ENCODE measurements around the gene CYBB.
"Not testable (repeated sequence)": the region's sequence is repeated elsewhere in the genome, so short reads cannot be mapped to it uniquely, and the experiment has no call there.

Gene CYBB

DNA sequence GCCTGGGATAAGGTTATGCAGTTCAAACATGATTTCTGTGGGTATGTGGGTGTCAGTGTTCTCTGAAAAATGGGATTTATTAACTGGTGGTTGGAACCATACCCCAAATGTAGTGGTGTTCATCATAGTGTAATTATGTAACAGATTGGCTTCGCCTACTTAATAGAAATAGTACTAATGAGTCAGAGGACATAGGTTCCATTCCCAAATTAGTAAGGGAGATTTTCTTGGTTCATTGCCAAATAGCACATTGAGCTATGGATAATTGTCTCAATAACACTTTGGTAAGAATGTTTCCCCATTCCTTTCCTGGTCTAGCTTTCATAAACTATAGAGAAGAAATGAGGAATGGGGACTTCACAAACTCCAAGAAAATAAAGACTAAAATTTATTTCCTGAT, 20.5 kb upstream of the CYBB start:
- no peak overlapping the region for H3K27ac ChIP-seq (ENCODE audit: low read depth, low read length)
- H3K9ac ChIP-seq (ENCODE audit: low read depth, low read length): no peak overlapping the region
- H3K4me3 ChIP-seq (ENCODE audit: low read depth, low read length): no peak overlapping the region
- no peaks in the 10 kb centered on the region for H3K36me3 ChIP-seq (ENCODE audit: control insufficient read depth, insufficient read depth, low read length)
- H3K4me1 ChIP-seq (ENCODE audit: control insufficient read depth, insufficient read depth, low read length): no peaks in the 10 kb centered on the region
- no peaks in the 10 kb centered on the region for H3K9me3 ChIP-seq (ENCODE audit: control insufficient read depth, insufficient read depth, low read length)
- peaks cover 3% of the 10 kb centered on the region; the same call in 1 of the 2 replicates for H3K27me3 ChIP-seq (ENCODE audit: control insufficient read depth, insufficient read depth, low read length)

DNA sequence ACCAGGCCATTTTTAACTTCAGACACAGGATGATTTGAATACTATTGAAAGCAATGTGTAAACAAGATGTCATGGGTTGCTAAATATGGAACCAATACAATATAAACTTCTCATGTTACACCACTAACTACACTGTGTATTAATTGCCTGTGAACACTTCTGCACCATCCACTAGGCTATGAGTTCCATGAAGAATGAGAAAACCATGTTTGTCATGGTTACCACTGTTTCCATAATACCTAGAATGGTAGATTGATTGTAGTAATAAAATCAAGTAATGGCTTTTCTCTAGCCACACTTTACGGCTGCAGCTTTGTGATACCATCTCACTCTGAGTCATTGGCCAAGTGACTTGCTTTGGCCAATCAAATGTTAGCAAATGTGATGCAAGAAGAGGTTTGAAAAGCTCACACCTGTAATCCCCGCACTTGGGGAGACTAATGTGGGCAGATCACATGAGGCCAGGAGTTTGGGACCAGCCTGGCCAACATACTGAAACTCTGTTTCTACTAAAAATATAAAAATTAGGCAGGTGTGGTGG, 19.9 kb upstream of the CYBB start:
- Histone ChIP-seq H3K4me3 (ENCODE audit: low read depth, low read length) (no peak overlapping the region), H3K27me3 (ENCODE audit: control insufficient read depth, insufficient read depth, low read length) (peaks cover 4% of the 10 kb centered on the region; the same call in 1 of the 2 replicates), H3K36me3 (ENCODE audit: control insufficient read depth, insufficient read depth, low read length) (no peaks in the 10 kb centered on the region), H3K27ac (ENCODE audit: low read depth, low read length) (no peak overlapping the region), H3K9ac (ENCODE audit: low read depth, low read length) (no peak overlapping the region), H3K4me1 (ENCODE audit: control insufficient read depth, insufficient read depth, low read length) (no peaks in the 10 kb centered on the region), H3K9me3 (ENCODE audit: control insufficient read depth, insufficient read depth, low read length) (no peaks in the 10 kb centered on the region)

DNA sequence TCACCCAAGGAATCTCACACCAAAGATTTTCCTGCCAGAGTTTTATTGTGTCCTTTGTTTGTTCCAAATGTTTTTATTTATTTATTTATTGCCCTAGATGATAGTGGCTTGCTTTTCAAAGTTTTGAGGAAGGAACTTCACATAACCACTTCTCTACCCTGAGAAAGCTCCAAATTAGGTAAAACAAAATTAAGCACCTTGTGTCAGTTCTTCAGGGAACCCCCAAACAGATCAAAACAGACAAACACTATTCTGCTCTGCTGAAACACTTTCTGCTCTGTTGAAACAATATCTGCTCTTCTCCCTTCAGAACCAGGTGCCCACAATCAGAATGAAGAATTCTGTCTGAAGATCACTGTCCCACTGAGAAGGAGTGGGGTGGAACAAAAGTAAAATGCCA, 16.5 kb upstream of the CYBB start:
- H3K27me3 ChIP-seq (ENCODE audit: control insufficient read depth, insufficient read depth, low read length): peaks cover 4% of the 10 kb centered on the region; the same call in 1 of the 2 replicates
- H3K4me1 ChIP-seq (ENCODE audit: control insufficient read depth, insufficient read depth, low read length): no peaks in the 10 kb centered on the region
- H3K36me3 ChIP-seq (ENCODE audit: control insufficient read depth, insufficient read depth, low read length): no peaks in the 10 kb centered on the region
- no peak overlapping the region for H3K27ac ChIP-seq (ENCODE audit: low read depth, low read length)
- no peak overlapping the region for H3K9ac ChIP-seq (ENCODE audit: low read depth, low read length)
- H3K9me3 ChIP-seq (ENCODE audit: control insufficient read depth, insufficient read depth, low read length): no peaks in the 10 kb centered on the region
- H3K4me3 ChIP-seq (ENCODE audit: low read depth, low read length): no peak overlapping the region

DNA sequence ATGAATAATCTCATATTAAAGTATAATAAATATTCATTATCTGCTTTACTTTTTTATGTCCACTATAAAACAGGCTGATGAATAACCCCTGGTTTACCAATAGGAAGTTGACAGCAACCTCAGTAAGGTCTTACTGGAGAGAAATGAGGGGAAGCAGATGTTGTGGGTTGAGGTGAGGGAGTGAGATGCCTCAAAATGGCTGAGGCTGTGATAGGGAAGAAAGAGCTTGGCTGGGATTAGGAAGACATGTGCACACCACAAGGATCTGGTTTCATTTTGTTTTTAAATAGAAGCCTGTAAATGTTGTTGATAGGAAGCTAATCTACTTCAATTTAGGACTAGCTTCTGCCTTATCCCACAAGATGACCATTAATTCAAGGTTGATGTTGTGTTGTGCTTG, 14.4 kb upstream of the CYBB start:
- no peak overlapping the region for H3K27ac ChIP-seq (ENCODE audit: low read depth, low read length)
- H3K9me3 ChIP-seq (ENCODE audit: control insufficient read depth, insufficient read depth, low read length): no peaks in the 10 kb centered on the region

DNA sequence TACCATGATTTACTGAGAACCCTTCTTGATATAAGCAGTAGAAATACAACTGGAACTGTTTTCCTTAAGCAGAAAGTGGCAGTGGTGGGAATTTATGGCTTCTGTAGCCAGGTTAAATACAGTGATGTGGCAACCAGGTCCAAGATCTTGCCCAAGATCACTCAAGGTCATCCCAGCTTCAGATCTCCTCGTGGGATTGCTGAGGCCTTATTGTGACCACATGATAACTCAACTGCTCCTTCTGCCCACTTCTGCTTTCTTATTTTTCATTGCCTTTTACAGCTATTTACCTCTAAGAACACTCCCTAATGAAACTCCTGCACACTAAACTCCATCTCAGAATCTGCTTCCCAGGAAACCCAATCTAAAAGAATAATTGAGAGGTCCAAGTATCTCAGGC, 12.4 kb upstream of the CYBB start:
- no peaks in the 10 kb centered on the region for H3K36me3 ChIP-seq (ENCODE audit: control insufficient read depth, insufficient read depth, low read length)
- no peaks in the 10 kb centered on the region for H3K4me1 ChIP-seq (ENCODE audit: control insufficient read depth, insufficient read depth, low read length)
- no peaks in the 10 kb centered on the region for H3K9me3 ChIP-seq (ENCODE audit: control insufficient read depth, insufficient read depth, low read length)
- no peak overlapping the region for H3K4me3 ChIP-seq (ENCODE audit: low read depth, low read length)
- peaks cover 4% of the 10 kb centered on the region; the same call in 1 of the 2 replicates for H3K27me3 ChIP-seq (ENCODE audit: control insufficient read depth, insufficient read depth, low read length)
- no peak overlapping the region for H3K9ac ChIP-seq (ENCODE audit: low read depth, low read length)
- H3K27ac ChIP-seq (ENCODE audit: low read depth, low read length): no peak overlapping the region

More for the DNA sequence above, 14.4 kb upstream of the CYBB start:
- H3K36me3 ChIP-seq (ENCODE audit: control insufficient read depth, insufficient read depth, low read length): no peaks in the 10 kb centered on the region
- H3K4me1 ChIP-seq (ENCODE audit: control insufficient read depth, insufficient read depth, low read length): no peaks in the 10 kb centered on the region
- H3K9ac ChIP-seq (ENCODE audit: low read depth, low read length): no peak overlapping the region
- no peak overlapping the region for H3K4me3 ChIP-seq (ENCODE audit: low read depth, low read length)
- peaks cover 4% of the 10 kb centered on the region; the same call in 1 of the 2 replicates for H3K27me3 ChIP-seq (ENCODE audit: control insufficient read depth, insufficient read depth, low read length)

DNA sequence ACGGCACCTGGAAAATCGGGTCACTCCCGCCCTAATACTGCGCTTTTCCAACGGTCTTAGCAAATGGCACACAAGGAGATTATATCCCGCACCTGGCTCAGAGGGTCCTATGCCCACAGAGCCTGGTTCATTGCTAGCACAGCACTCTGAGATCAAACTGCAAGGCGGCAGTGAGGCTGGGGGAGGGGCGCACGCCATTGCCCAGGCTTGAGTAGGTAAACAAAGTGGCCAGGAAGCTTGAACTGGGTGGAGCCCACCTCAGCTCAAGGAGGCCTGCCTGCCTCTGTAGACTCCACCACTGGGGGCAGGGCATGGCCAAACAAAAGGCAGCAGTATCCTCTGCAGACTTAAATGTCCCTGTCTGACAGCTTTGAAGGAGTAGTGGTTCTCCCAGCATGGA, 11.0 kb upstream of the CYBB start:
- not testable (repeated sequence) for H3K9me3 ChIP-seq (ENCODE audit: control insufficient read depth, insufficient read depth, low read length); H3K27ac ChIP-seq (ENCODE audit: low read depth, low read length); H3K27me3 ChIP-seq (ENCODE audit: control insufficient read depth, insufficient read depth, low read length); H3K36me3 ChIP-seq (ENCODE audit: control insufficient read depth, insufficient read depth, low read length); H3K4me3 ChIP-seq (ENCODE audit: low read depth, low read length); H3K4me1 ChIP-seq (ENCODE audit: control insufficient read depth, insufficient read depth, low read length); H3K9ac ChIP-seq (ENCODE audit: low read depth, low read length)

DNA sequence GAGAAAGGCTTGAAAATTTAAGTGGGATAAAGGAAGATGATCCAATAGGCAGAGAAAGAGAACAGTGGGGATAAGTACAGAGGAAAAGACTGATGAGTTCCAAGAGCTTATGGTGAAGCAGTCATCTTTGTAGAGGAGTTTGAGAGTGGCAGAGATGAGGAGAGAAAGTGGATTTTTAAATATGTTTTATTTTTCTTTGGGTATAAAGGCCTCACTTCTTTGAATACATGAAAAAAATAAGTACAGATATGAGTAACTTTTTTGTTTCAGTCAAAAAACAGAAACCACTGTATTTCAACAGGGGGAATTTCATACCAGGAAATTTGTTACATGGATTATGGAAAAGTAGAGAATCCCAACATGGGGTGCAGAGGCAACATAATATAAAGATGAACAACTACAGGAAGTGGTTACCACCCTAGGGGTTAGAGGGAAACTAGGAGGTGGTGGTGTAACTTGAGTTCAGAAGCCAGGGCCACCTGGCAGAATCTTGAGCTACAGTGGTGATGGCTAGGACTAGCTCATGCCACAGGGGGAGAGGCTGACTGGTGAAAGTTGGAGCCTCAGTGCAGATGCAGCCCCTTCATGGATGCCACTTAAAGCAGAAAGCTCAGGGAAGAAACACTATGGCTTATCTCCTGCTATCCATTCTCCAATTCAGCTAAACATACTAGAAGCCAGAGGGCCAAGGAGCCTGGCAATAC, 3.4 kb upstream of the CYBB start:
- no peak overlapping the region for H3K4me3 ChIP-seq (ENCODE audit: low read depth, low read length)

DNA sequence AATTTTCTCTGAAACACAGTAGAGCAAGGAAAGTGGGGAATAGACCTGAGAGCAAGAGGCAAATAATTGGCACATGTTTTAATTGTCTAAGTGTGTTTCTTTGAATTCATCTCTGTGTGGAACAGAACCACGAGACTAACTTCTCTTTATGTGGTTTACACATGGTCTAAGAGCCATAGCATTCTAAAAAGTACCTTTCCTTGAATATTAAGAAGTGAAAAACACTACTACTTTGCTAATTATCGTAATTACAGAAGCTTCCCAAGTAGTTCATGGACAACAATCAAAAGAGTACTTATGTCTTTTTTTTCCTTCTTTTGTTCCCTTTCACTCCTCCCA, 2.9 kb upstream of the CYBB start:
- Histone ChIP-seq H3K36me3 (ENCODE audit: control insufficient read depth, insufficient read depth, low read length) (no peaks in the 10 kb centered on the region), H3K27me3 (ENCODE audit: control insufficient read depth, insufficient read depth, low read length) (no peaks in the 10 kb centered on the region), H3K4me3 (ENCODE audit: low read depth, low read length) (no peak overlapping the region), H3K9me3 (ENCODE audit: control insufficient read depth, insufficient read depth, low read length) (no peaks in the 10 kb centered on the region), H3K9ac (ENCODE audit: low read depth, low read length) (no peak overlapping the region), H3K27ac (ENCODE audit: low read depth, low read length) (no peak overlapping the region), H3K4me1 (ENCODE audit: control insufficient read depth, insufficient read depth, low read length) (no peaks in the 10 kb centered on the region)

More for the DNA sequence above, 3.4 kb upstream of the CYBB start:
- no peaks in the 10 kb centered on the region for H3K9me3 ChIP-seq (ENCODE audit: control insufficient read depth, insufficient read depth, low read length)
- no peaks in the 10 kb centered on the region for H3K4me1 ChIP-seq (ENCODE audit: control insufficient read depth, insufficient read depth, low read length)
- H3K27me3 ChIP-seq (ENCODE audit: control insufficient read depth, insufficient read depth, low read length): no peaks in the 10 kb centered on the region
- H3K36me3 ChIP-seq (ENCODE audit: control insufficient read depth, insufficient read depth, low read length): no peaks in the 10 kb centered on the region
- H3K27ac ChIP-seq (ENCODE audit: low read depth, low read length): no peak overlapping the region
- H3K9ac ChIP-seq (ENCODE audit: low read depth, low read length): no peak overlapping the region

DNA sequence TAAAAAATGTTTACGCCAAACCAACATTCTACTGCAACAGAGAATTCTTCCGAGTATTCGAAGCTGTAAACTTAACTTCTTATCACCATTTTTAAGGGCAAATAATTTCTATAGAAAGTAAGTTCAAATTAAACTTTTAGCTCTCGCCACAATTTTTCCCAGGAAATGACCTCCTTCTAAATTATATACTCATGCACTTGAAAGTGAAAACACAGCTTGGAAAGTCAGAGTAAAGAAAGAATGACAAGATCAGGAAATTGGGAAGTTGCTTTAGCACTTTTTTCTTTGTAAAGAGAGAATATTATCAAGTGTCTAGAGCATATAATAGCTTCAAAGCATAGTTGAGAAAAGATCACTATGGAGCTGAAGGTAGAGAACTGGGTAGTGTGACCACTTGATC, 1.2 kb downstream of the CYBB start:
- H3K9ac ChIP-seq (ENCODE audit: low read depth, low read length): no peak overlapping the region

DNA sequence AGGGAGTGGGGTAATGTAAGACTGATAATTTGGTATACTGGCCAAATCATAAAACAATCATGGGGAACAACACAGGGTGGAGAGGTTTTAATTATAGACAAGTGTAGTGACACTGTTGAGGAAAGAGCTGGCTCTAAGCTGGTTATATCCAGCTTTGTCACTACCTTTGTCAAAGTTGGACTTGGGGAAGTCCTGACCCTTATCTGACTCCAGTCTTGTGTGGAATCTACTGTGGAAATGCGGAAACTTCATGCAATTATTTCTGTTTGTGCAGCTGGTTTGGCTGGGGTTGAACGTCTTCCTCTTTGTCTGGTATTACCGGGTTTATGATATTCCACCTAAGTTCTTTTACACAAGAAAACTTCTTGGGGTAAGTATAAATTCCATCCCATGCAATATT, 2.0 kb downstream of the CYBB start:
- Histone ChIP-seq H3K9ac (ENCODE audit: low read depth, low read length) (no peak overlapping the region), H3K4me3 (ENCODE audit: low read depth, low read length) (no peak overlapping the region), H3K36me3 (ENCODE audit: control insufficient read depth, insufficient read depth, low read length) (no peaks in the 10 kb centered on the region), H3K4me1 (ENCODE audit: control insufficient read depth, insufficient read depth, low read length) (no peaks in the 10 kb centered on the region), H3K27ac (ENCODE audit: low read depth, low read length) (no peak overlapping the region), H3K9me3 (ENCODE audit: control insufficient read depth, insufficient read depth, low read length) (no peaks in the 10 kb centered on the region), H3K27me3 (ENCODE audit: control insufficient read depth, insufficient read depth, low read length) (no peaks in the 10 kb centered on the region)

More for the DNA sequence above, 1.2 kb downstream of the CYBB start:
- Histone ChIP-seq H3K27me3 (ENCODE audit: control insufficient read depth, insufficient read depth, low read length) (no peaks in the 10 kb centered on the region), H3K27ac (ENCODE audit: low read depth, low read length) (no peak overlapping the region), H3K36me3 (ENCODE audit: control insufficient read depth, insufficient read depth, low read length) (no peaks in the 10 kb centered on the region), H3K4me1 (ENCODE audit: control insufficient read depth, insufficient read depth, low read length) (no peaks in the 10 kb centered on the region), H3K9me3 (ENCODE audit: control insufficient read depth, insufficient read depth, low read length) (no peaks in the 10 kb centered on the region), H3K4me3 (ENCODE audit: low read depth, low read length) (no peak overlapping the region)

DNA sequence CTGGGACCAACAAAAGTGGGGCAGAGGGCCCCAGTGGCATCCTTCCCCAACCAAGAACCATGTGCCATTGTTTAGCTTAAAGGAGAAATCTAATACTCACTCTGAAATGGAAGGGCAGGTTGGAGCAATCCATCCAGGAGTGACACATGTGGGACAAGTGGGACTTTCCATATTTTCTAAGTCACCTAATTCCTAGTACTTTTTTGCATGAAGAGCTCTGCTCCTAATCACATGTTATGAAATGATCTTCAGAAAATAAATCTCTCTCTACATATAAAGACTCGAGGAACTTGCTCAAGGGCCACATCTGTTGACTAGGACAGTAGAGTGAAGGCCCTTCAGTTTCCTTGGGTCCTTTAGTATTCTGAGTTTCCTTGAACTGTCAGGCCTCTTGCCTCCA, 2.5 kb downstream of the CYBB start:
- no peak overlapping the region for H3K27ac ChIP-seq (ENCODE audit: low read depth, low read length)
- H3K4me3 ChIP-seq (ENCODE audit: low read depth, low read length): no peak overlapping the region
- no peaks in the 10 kb centered on the region for H3K4me1 ChIP-seq (ENCODE audit: control insufficient read depth, insufficient read depth, low read length)
- H3K36me3 ChIP-seq (ENCODE audit: control insufficient read depth, insufficient read depth, low read length): no peaks in the 10 kb centered on the region
- H3K9me3 ChIP-seq (ENCODE audit: control insufficient read depth, insufficient read depth, low read length): no peaks in the 10 kb centered on the region
- no peaks in the 10 kb centered on the region for H3K27me3 ChIP-seq (ENCODE audit: control insufficient read depth, insufficient read depth, low read length)
- H3K9ac ChIP-seq (ENCODE audit: low read depth, low read length): no peak overlapping the region

All from HUES48 (cell line).